AG04450 (cell line): ENCODE results near the gene WDR81. TPM values are rescaled to one million over a fixed set of nuclear protein-coding genes. Genes with fewer than 3 reads are reported as not detected.

ENCODE experiments used
- CTCF ChIA-PET: fragments of 300-600, 350-600 bp; formaldehyde crosslinking; extraction: SDS; loops from one replicate; lab custom pipeline; 2022; ENCODE audit warnings: antibody characterized with exemption, inconsistent platforms; lab: Charles Lee
- POLR2A ChIA-PET: fragments of 350-600 bp; formaldehyde crosslinking; extraction: SDS; loops from one replicate; lab custom pipeline; 2021; ENCODE audit warnings: antibody characterized with exemption, inconsistent platforms; lab: Yijun Ruan, JAX
- DNase-seq: peaks from one replicate; pipeline ENCODE4 v3.0.0-alpha.2; 2011; ENCODE audit warnings: low read depth, low spot score
- H3K27ac ChIP-seq: one replicate; pipeline ENCODE4 v1.5.1; 2012; ENCODE audit warnings: low read depth, low read length, control low read depth
- H3K27me3 ChIP-seq: one replicate; pipeline ENCODE4 v1.6.0; 2012; ENCODE audit warnings: low read length; ENCODE audit not compliant: control insufficient read depth, insufficient read depth
- H3K4me3 ChIP-seq: 2 replicates; pipeline ENCODE4 v1.5.1; 2011; ENCODE audit warnings: mild to moderate bottlenecking, low read depth, low read length, control low read depth
- H3K9me3 ChIP-seq: 2 replicates; pipeline ENCODE4 v1.5.1; 2012; ENCODE audit warnings: low read length; ENCODE audit not compliant: control insufficient read depth, insufficient read depth
- polyA plus RNA-seq: library from polyadenylated mRNA; depleted of rRNA; stranded (reverse); fragments of >200 nt; gene quantifications from 2 replicates; pipeline ENCODE4 v1.2.3, GENCODE V29; 2011
- TF ChIP-seq, protein P1 (sequence below): IDR thresholded peaks from 2 replicates; pipeline ENCODE4 v1.5.1; 2011; ENCODE audit warnings: low read depth, low read length, control low read depth, inconsistent platforms

WDR81 gene
- polyA plus RNA-seq, 1 experiment, result 2.9 TPM

DNA sequence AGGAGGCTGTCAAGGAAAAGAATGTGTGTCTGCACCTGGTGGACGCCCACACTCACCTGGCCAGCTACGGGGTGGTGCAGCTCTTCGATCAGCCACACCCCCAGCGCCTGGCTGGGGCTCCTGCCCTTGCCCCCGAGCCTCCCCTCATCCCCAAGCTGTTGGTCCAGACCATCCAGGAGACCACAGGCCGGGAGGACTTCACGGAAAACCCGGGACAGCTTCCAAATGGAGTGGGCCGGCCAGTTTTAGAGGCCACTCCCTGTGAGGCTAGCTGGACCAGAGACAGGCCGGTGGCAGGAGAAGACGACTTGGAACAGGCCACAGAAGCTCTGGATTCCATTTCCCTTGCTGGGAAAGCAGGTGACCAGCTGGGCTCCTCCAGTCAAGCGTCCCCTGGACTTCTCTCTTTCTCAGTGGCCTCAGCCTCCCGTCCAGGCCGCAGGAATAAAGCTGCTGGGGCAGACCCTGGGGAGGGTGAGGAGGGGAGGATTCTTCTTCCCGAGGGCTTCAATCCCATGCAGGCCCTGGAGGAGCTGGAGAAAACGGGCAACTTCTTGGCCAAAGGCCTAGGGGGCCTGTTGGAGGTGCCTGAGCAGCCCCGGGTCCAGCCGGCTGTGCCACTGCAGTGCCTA, 2.2 kb downstream of the WDR81 start:
- no peak for DNase-seq
- H3K27ac ChIP-seq, result no peak overlapping the region
- H3K4me3 ChIP-seq, result no peak overlapping the region
- no peaks in the 10 kb centered on the region for H3K27me3 ChIP-seq
- POLR2A ChIA-PET, result interaction anchor here (2.9 kb wide), 1 partner anchor 10 kb away, joined by 14 read pairs; no protein-coding TSS in a partner anchor
- H3K9me3 ChIP-seq, result peaks cover 11% of the 10 kb centered on the region; the same call in 1 of the 2 replicates
- TF ChIP-seq, protein P1, sequence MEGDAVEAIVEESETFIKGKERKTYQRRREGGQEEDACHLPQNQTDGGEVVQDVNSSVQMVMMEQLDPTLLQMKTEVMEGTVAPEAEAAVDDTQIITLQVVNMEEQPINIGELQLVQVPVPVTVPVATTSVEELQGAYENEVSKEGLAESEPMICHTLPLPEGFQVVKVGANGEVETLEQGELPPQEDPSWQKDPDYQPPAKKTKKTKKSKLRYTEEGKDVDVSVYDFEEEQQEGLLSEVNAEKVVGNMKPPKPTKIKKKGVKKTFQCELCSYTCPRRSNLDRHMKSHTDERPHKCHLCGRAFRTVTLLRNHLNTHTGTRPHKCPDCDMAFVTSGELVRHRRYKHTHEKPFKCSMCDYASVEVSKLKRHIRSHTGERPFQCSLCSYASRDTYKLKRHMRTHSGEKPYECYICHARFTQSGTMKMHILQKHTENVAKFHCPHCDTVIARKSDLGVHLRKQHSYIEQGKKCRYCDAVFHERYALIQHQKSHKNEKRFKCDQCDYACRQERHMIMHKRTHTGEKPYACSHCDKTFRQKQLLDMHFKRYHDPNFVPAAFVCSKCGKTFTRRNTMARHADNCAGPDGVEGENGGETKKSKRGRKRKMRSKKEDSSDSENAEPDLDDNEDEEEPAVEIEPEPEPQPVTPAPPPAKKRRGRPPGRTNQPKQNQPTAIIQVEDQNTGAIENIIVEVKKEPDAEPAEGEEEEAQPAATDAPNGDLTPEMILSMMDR, result no peak
- CTCF ChIA-PET, result interaction anchor here (2.1 kb wide), 1 partner anchor 57 kb away, joined by 7 read pairs; no protein-coding TSS in a partner anchor

DNA sequence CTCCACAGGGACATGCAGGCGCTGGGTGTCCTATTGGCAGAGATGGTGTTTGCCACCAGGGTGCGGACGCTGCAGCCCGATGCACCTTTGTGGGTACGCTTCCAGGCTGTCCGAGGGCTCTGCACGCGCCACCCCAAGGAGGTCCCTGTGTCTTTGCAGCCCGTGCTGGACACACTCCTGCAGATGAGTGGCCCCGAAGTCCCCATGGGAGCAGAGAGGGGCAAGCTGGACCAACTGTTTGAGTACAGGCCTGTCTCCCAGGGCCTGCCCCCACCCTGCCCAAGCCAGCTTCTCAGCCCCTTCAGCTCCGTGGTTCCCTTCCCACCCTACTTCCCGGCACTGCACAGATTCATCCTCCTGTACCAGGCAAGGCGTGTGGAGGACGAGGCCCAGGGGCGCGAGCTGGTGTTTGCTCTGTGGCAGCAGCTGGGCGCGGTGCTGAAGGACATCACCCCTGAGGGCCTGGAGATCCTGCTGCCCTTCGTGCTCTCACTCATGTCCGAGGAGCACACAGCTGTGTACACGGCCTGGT, 2.8 kb downstream of the WDR81 start:
- Histone ChIP-seq H3K9me3 (peaks cover 11% of the 10 kb centered on the region; the same call in 1 of the 2 replicates), H3K4me3 (no peak overlapping the region), H3K27ac (no peak overlapping the region), H3K27me3 (no peaks in the 10 kb centered on the region)
- TF ChIP-seq, protein P1, result no peak
- ChIA-PET POLR2A (interaction anchor here (2.9 kb wide), 1 partner anchor 10 kb away, joined by 14 read pairs; no protein-coding TSS in a partner anchor), CTCF (no interaction called here)
- DNase-seq, result no peak

- TF ChIP-seq, protein P1, result no peak
- Histone ChIP-seq H3K27ac (no peak overlapping the region), H3K4me3 (no peak overlapping the region), H3K27me3 (no peaks in the 10 kb centered on the region), H3K9me3 (peaks cover 11% of the 10 kb centered on the region; the same call in 1 of the 2 replicates)
- ChIA-PET CTCF (no interaction called here), POLR2A (interaction anchor here (2.9 kb wide), 1 partner anchor 11 kb away, joined by 14 read pairs; no protein-coding TSS in a partner anchor)
- no peak for DNase-seq
Observed at GRCh38 chr17:1727876-1728630, 3.5 kb downstream of the WDR81 start.

DNA sequence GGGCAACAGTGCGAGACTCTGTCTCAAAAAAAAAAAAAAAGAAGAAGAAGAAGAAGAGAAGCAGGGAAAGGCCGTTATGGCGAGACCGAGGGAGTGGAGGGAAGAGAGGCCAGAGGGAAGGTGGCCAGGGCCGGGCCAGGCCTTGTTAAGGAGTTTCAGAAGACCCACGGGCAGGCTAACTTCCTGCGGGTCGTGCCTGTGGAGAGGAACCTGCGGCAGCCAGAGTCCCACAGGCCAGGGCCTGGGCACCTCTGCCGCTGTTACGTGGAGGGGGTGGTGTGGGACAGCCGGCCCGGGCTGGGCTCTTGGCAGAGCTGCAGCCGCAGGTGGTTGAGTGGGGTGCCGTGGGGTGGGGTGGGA, 5.4 kb downstream of the WDR81 start:
- H3K4me3 ChIP-seq, result no peak overlapping the region
- CTCF ChIA-PET, result interaction anchor here (0.9 to 1.1 kb wide), 2 partner anchors 9 to 54 kb away, joined by 4 read pairs; no protein-coding TSS in a partner anchor
- H3K9me3 ChIP-seq, result peaks cover 11% of the 10 kb centered on the region; the same call in 1 of the 2 replicates
- POLR2A ChIA-PET, result interaction anchor here (2.6 kb wide), 1 partner anchor 13 kb away, joined by 10 read pairs; no protein-coding TSS in a partner anchor
- H3K27me3 ChIP-seq, result no peaks in the 10 kb centered on the region
- no peak overlapping the region for H3K27ac ChIP-seq
- TF ChIP-seq, protein P1, result no peak
- no peak for DNase-seq
